Natural killer cell (primary cell): ENCODE data around the gene FERMT3. TPM values are rescaled to one million over a fixed set of nuclear protein-coding genes. Genes with fewer than 3 reads are reported as not detected.

ENCODE experiments used
- ATAC-seq, 3 donors: fragments of 150-1000 bp in 2 of 3; fragments of 200-7000 bp in 1 of 3; cut with Tn5 transposase; 1 replicate in 1 of 3; 2 replicates in 2 of 3; pipeline ENCODE4 v1.10.0; 2021; ENCODE audit warnings: mild to moderate bottlenecking in 2 of 3, moderate library complexity in 2 of 3
- DNase-seq, 2 donors: peaks; one replicate each; pipeline versions ENCODE4 v3.0.0 to v3.0.0-alpha.2; 2013 to 2021; ENCODE audit warnings: mixed read lengths in 1 of 2
- H3K27ac ChIP-seq: one replicate; pipeline ENCODE4 v1.5.1; 2013; ENCODE audit warnings: mild to moderate bottlenecking, low read length
- H3K27me3 ChIP-seq: one replicate; pipeline ENCODE4 v1.6.1; 2013; ENCODE audit warnings: low read length; ENCODE audit not compliant: control insufficient read depth, insufficient read depth
- H3K36me3 ChIP-seq: one replicate; pipeline ENCODE4 v1.6.1; 2013; ENCODE audit warnings: low read length; ENCODE audit not compliant: control insufficient read depth, insufficient read depth
- H3K4me1 ChIP-seq: one replicate; pipeline ENCODE4 v1.6.1; 2013; ENCODE audit warnings: low read length; ENCODE audit not compliant: control insufficient read depth, insufficient read depth
- H3K4me3 ChIP-seq: one replicate; pipeline ENCODE4 v1.5.1; 2013; ENCODE audit warnings: low read length
- H3K9me3 ChIP-seq: one replicate; pipeline ENCODE4 v1.6.1; 2013; ENCODE audit warnings: low read length; ENCODE audit not compliant: control insufficient read depth, insufficient read depth
- H3K27ac Mint-ChIP-seq, 2 donors: one replicate each; pipeline ENCODE4 v1.8.0; 2022; ENCODE audit warnings: mild to moderate bottlenecking in 2 of 2, mixed read lengths in 2 of 2, moderate library complexity in 1 of 2
- H3K27me3 Mint-ChIP-seq, 2 donors: one replicate each; pipeline ENCODE4 v1.8.0; 2022; ENCODE audit warnings: low read depth in 2 of 2, mixed read lengths in 2 of 2
- H3K36me3 Mint-ChIP-seq: one replicate; pipeline ENCODE4 v1.8.0; 2022; ENCODE audit warnings: mixed read lengths
- H3K4me1 Mint-ChIP-seq, 2 donors: one replicate each; pipeline ENCODE4 v1.8.0; 2022; ENCODE audit warnings: mixed read lengths in 2 of 2
- H3K4me3 Mint-ChIP-seq: one replicate; pipeline ENCODE4 v1.8.0; 2022; ENCODE audit warnings: mild to moderate bottlenecking, moderate library complexity, mixed read lengths
- H3K9me3 Mint-ChIP-seq, 2 donors: one replicate each; pipeline ENCODE4 v1.8.0; 2022; ENCODE audit warnings: mixed read lengths in 2 of 2
- CTCF ChIP-seq: fragments of 200-600 bp; IDR thresholded peaks from one replicate; pipeline ENCODE4 v1.8.0; 2022; ENCODE audit warnings: antibody characterized with exemption
- WGBS: methylation state at CpG from one replicate; pipeline ENCODE4 v1.1.7; 2013; ENCODE audit warnings: missing lambda C conversion rate; ENCODE audit not compliant: insufficient coverage; 5-methylcytosine and 5-hydroxymethylcytosine counted together
- intact Hi-C: fragments of 100-400 bp; cut with micrococcal nuclease; formaldehyde crosslinking; loops from one replicate; pipeline ENCODE4 v1.14.2; 2022
- total RNA-seq, 4 donors: library from RNA; stranded (reverse); fragments of 120-200 nt in 1 of 4; gene quantifications; one replicate each; pipeline versions ENCODE4 v1.2.3 to v1.2.4, GENCODE V29; 2013 to 2022

FERMT3 gene
- total RNA-seq, 3 donors from 2014 or later (not counting 1 experiment from before 2014, with no cell fraction given): 194 to 202 (median 196) TPM

GRCh38 chr11:64226507-64227051 lies 20.1 kb downstream of the FERMT3 start:
- Mint-ChIP-seq H3K36me3 (no peaks in the 10 kb centered on the region), H3K4me3 (peak overlapping the region; percentile 88), H3K4me1 (peaks cover 24 to 52% of the 10 kb centered on the region in 2 donors), H3K9me3 (no peaks in the 10 kb centered on the region), H3K27ac (peak overlapping the region; percentile 82 to 85), H3K27me3 (no peaks in the 10 kb centered on the region)
- Histone ChIP-seq H3K9me3 (no peaks in the 10 kb centered on the region), H3K27me3 (no peaks in the 10 kb centered on the region), H3K36me3 (peaks cover 17% of the 10 kb centered on the region), H3K27ac (peak overlapping the region; percentile 67), H3K4me3 (peak overlapping the region; percentile 74), H3K4me1 (peaks cover 55% of the 10 kb centered on the region)
- DNase-seq (peak; percentile 54 to 75), ATAC-seq (peak; percentile 22 to 52 (median 25))
- under 1% methylated on average over 26 of the region's 26 CpGs for WGBS
- intact Hi-C loops: no loop called here
- TF ChIP-seq CTCF: no peak

GRCh38 chr11:64227405-64227956 lies 21.0 kb downstream of the FERMT3 start:
- H3K27ac Mint-ChIP-seq: peak overlapping the region; percentile 82 to 85
- 76% methylated on average over 3 of the region's 3 CpGs for WGBS
- peak overlapping the region; percentile 74 for H3K4me3 ChIP-seq
- DNase-seq: no peak
- no peaks in the 10 kb centered on the region for H3K9me3 Mint-ChIP-seq
- no peaks in the 10 kb centered on the region for H3K9me3 ChIP-seq
- peaks cover 24 to 52% of the 10 kb centered on the region in 2 donors for H3K4me1 Mint-ChIP-seq
- ATAC-seq: no peak
- intact Hi-C loops: no loop called here
- peak overlapping the region; percentile 67 for H3K27ac ChIP-seq
- H3K27me3 ChIP-seq: no peaks in the 10 kb centered on the region
- peaks cover 62% of the 10 kb centered on the region for H3K4me1 ChIP-seq
- H3K36me3 ChIP-seq: peaks cover 14% of the 10 kb centered on the region
- no peak for TF ChIP-seq CTCF
- H3K4me3 Mint-ChIP-seq: peak overlapping the region; percentile 88
- H3K27me3 Mint-ChIP-seq: no peaks in the 10 kb centered on the region
- no peaks in the 10 kb centered on the region for H3K36me3 Mint-ChIP-seq

GRCh38 chr11:64229090-64229743 lies 22.7 kb downstream of the FERMT3 start:
- WGBS: 92% methylated on average over 10 of the region's 12 CpGs
- Histone ChIP-seq H3K9me3 (no peaks in the 10 kb centered on the region), H3K36me3 (no peaks in the 10 kb centered on the region), H3K4me1 (peaks cover 71% of the 10 kb centered on the region), H3K4me3 (no peak overlapping the region), H3K27me3 (no peaks in the 10 kb centered on the region), H3K27ac (peak overlapping the region; percentile 95)
- Mint-ChIP-seq H3K27ac (peak overlapping the region; percentile 93 to 97), H3K4me3 (peak overlapping the region; percentile 94), H3K27me3 (no peaks in the 10 kb centered on the region), H3K4me1 (peaks cover 24 to 53% of the 10 kb centered on the region in 2 donors), H3K9me3 (no peaks in the 10 kb centered on the region), H3K36me3 (no peaks in the 10 kb centered on the region)
- ATAC-seq (no peak), DNase-seq (no peak)
- TF ChIP-seq CTCF: no peak
- intact Hi-C loops: no loop called here
